GM12892 (cell line): ENCODE data around the gene PTPRN2.

Experiments used
- POLR2A ChIP-seq: IDR thresholded peaks from 2 replicates; pipeline ENCODE4 v1.6.1; 2011; ENCODE audit warnings: low read depth, low read length, control low read depth
- POLR2AphosphoS5 ChIP-seq: IDR thresholded peaks from 2 replicates; pipeline ENCODE4 v1.6.1; 2011; ENCODE audit warnings: low read depth, low read length, control low read depth
- TAF1 ChIP-seq: IDR thresholded peaks from 2 replicates; pipeline ENCODE4 v1.6.1; 2011; ENCODE audit warnings: low read depth, mild to moderate bottlenecking, control low read depth, low read length, borderline replicate concordance

DNA sequence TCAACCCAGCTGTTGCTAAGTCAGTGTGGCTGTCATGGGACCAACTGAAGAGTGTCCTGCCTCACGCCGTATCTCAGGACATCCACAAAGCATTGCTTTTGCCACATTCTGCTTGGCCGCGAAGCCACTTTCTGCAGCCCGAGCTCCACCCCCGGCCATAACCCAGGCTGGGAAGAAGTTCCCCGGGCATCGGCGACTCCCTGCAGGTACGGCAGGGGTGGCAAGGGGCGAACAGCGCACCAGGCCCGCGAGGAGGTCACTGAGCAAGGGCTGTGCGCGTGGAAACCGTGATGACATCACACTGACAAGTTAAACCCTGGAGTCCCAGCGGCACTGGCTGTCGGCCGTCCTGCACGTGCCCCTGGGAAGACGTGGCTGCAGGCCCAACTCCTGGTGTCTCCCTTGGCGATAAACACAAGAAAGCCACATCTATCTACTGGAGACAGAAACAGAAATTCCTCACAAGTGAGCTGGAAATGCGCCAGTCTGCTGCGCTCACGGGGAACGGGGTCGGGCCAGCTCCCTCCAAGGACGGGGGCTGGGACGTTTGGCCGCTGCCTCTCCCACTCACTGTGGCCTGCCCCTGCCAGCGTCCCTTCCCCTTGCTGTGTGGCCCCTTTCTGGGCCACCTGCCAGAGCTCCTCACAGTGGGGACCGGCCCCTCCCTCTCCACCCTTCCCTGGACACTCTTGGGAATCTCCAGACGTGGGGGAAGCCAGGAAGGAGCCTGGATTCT, 924.5 kb downstream of the PTPRN2 start:
- no peak for TF ChIP-seq POLR2A
- no peak for TF ChIP-seq TAF1
- no peak for TF ChIP-seq POLR2AphosphoS5
